ENCODE results near the gene KRT75.
"Not testable (repeated sequence)": the region's sequence is repeated elsewhere in the genome, so short reads cannot be mapped to it uniquely, and the experiment has no call there.

Gene KRT75

DNA sequence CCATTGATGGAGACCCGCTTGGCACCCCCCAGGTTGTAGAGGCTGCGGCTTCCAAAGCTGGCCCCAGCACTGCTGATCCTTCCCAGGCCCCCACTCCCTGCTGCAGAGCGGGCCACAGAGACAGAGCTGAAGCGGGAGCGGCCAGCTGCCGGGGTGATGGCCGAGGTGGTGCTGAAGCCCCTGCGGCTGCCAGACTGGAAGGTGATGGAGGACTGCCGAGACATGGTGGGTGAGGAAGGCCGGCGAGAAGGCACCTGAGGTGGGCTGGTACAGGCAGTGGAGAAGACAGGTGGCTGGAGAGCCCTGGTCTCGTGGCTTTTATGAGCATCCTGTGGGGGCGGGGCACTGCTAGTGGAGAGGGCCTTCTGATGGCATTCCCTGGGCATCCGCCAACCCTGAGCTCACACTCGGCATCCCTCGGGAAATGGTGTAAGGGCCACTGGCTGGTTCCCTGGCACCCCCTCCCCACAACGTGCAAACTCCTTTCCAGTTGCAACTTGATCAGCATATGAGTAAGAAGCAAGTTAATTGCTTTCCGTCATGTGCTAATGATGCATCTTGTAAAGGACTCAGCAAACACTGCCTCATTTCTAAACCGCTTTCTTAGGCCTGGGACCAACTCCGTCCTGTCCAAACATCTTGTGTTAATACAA lies at the start of gene KRT75:
Gene KRT75 (minus strand): TSS at position 291 of the 653 bp plus-strand sequence. CDS start 67 bp downstream, at position 224.
- DNase-seq = no peak

DNA sequence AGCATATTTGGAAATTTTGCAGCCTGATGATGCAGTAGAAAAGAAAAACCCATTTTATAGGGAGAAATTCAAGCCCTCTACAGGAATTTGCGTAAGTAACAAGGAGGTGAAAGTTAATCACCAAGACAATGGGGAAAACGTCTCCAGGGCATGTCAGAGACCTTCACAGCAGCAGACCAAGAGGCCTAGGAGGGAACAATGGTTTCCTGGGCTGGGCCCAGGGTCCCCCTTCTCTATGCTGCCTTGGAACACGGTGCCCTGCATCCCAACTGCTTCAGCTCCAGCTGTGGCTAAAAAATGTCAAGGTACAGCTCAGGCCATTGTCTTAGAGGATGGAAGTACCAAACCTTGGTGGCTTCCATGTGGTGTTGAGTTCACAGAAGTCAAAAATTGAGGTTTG lies 45.9 kb upstream of the KRT75 start:
- DNase-seq = no peak

DNA sequence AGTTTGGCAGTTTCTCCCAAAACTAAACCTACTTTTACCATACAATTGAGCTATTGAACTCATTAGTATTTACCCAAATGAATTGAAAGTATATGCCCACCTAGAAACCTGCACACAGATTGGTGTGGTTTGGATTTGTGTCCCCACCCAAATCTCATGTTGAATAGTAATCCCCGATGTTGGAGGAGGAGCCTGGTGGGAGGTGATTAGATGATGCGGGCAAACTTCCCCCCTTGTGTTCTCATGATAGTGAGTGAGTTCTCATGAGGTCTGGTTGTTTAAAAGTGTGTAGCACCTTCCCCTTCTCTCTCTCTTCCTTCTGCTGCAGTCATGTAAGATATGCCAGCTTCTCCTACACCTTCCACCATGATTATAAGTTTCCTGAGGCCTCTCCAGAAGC lies 43.5 kb upstream of the KRT75 start:
- no peak for DNase-seq

DNA sequence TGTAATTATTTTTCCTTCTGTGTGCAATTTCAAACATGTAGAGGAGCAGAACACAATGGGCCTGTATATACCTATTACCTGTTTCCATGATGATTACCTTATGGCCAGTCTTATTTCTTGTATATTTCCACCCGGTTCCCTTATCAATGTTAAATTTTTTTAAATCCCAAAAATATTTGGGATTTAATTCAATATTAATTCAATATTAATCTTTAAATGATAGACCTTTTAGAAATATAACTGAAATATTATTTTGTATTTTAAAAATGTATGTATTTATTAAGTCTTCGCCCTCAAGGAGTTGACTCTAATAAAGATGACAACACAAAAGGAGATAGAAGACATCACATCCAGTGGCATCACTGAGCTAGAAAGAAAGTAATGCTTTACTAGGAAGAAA lies 40.0 kb upstream of the KRT75 start:
- DNase-seq = no peak

DNA sequence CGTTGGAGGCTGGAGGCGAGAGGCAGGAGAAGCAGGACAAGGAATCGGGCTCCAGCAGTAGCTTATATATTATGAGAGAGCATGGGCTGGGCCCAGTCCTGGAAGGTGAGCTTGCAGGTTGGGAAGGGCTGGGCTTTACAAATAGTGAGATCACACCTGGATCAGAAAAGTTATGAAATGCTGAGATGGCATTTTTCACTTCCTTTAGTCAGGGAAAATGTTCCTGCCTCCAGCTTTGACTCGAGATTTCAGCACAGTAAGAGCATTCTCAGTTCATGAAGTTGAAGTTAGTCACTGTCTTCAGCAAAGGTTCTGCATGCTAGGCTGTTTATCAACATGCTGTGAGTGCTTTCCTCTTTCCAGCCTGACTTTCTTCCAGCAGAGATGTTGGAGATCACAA lies 39.6 kb upstream of the KRT75 start, which contains the start of gene KRT6C:
Gene KRT6C (minus strand): TSS at position 38 of the 400 bp plus-strand sequence. CDS start 68 bp downstream, outside the sequence.
- no peak for DNase-seq

DNA sequence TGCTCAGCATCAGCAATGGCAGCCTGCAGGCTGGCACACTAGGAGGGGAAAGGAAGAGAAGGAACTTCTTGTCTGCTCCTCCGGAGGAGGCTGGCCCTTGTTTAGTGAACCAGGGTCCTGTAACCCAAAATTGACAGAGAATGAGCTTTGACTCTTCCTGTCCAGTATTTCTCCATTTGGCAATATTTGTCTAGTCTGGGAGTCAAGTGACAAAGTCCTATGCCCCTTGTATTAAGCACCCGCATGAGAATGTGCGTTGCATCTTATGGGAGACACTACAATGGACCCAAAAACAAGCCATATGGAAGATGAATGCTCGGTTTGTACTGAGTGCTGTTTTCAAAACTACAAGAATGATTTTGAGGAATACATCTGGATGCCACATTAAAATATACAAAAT lies 35.7 kb upstream of the KRT75 start:
- no peak for DNase-seq

DNA sequence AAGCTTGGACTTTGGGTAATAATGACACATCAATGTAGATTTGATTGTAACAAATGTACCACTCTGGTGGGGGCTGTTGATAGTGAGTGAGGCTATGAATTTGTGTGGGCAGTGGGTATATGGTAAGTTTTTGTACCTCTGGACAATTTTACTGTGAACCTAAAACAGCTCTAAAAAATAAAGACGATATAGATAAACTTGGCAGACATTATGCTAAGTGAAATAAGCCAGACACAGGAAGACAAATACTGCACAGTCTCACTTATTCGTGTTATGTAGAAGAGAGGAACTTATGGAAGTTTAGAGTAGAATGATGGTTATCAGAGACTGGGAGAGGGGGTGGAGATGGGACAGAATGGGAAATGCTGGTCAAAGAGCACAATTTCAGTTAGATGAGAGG lies 30.7 kb upstream of the KRT75 start:
- DNase-seq = no peak

DNA sequence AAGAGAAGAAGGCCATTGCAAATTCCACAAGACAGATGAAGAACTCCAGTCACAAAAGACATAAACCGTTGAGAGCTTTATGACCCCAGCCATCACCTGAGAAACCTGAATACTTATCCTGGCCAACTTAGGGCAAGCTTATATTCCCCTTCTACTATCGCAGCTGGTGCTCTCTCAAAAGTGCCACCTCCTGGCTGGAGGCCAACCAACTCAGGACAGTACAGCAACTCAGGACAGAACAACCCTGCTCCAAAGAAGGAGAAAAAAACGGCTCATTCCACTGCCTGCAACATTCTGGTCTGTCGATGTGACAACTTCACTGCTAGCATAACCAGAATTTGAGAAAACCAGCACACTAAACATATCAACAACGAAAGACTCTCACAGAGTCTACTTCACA lies 27.5 kb upstream of the KRT75 start:
- no peak for DNase-seq

DNA sequence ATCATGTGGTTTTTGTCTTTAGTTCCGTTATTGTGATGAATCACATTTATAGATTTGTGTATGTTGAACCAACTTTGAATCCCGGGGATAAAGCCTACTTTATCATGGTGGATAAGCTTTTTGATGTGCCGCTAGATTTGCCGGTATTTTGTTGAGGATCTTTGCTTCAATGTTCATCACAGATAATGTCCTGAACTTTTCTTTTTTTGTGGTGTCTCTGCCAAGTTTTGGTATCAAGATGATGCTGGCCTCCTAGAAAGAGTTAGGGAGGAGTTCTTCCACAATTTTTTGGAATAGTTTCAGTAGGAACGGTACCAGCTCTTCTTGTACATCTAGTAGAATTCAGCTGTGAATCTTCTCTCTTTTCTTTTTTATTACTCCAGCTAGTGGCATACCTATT lies 24.7 kb upstream of the KRT75 start:
- no peak for DNase-seq

DNA sequence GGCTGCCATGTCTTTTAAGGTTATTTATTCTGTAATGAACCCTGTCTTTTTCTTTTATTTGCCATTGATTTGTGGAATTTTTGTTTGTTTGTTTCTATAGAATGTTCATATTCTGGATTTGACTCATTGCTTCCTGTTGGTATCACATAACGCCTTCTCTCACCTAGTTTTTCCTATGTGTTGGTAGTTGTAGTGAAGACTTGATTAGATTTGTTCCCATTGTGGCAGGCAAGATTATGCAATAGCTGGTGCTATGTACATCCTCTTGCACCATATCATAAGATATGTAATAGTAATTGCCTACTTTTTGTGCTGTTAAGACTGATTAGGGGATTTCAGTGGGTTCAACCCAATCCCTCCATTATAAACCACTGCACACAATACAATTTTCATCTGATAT lies 21.6 kb upstream of the KRT75 start:
- no peak for DNase-seq

DNA sequence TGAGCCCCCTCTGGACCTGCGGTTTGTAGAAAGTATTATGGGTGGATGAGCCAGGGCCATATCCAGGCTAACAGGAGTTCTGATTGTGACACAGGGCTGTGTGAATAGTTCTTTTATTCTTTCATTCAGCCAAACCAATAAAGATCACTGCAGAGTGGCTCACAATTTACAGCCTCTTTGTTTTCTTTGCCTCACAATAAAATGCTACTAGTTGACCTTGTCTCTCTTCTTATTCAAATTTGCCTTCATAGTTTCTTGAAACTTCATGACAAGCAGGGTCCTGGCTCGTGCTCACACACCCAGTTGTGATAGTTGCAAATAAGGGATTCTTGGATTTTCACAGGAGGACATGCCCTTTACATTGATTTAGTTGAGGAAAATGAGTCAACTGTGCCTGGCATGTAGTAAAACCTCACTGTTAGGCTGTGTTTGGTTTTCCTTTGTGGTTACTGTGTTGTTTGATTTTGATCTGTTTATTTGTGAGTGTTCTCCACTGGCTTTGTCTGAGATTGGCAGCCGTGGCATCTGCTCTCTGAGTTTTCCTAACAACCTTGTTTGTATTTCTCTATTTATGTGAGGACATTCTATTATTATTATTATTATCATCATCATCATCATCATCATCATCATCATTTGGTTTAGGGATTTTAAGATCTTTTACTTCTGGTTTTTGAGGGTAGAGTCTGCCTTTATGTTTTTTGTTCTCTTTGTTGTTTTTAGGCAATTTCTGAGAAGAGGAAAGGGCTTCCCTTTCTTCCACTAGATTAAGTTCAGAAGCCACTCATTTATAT lies 20.4 kb upstream of the KRT75 start:
- peak in 3 of 58 donors; percentile 1 to 11 (median 7) for DNase-seq

DNA sequence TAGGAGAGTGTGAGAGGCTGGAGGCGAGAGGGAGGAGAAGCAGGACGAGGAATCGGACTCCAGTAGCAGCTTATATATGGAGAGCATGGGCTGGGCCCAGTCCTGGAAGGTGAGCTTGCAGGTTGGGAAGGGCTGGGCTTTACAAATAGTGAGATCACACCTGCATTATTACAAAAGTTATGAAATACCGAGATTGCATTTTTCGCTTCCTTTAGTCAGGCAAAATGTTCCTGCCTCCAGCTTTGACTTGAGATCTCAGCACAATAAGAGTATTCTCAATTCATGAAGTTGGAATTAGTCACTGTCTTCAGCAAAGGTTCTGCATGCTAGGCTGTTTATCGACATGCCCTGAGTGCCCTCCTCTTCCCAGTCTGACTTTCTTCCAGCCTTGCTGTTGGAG lies 17.9 kb upstream of the KRT75 start, which contains the start of gene KRT6B:
Gene KRT6B (minus strand): TSS at position 46 of the 400 bp plus-strand sequence. CDS start 68 bp downstream, outside the sequence.
- DNase-seq = no peak

DNA sequence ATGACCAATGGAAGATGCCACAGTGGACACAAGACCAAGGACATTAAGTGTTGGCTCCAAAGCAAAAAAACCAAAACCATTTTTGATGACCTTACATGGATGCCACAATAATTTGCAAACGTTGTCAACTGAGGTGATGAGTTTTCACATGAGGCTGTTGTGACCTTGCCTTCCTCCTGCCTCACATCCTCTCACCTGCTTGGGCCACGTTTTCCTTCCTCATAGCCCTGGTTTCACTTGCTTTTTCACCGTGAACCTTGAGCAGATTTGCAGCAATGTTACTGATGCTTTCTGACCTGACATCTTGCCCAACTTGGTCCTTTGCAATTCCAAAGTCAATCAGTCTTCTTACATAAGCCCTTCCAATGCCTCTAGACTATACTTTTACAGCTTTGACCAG lies 14.1 kb upstream of the KRT75 start:
- DNase-seq = no peak

DNA sequence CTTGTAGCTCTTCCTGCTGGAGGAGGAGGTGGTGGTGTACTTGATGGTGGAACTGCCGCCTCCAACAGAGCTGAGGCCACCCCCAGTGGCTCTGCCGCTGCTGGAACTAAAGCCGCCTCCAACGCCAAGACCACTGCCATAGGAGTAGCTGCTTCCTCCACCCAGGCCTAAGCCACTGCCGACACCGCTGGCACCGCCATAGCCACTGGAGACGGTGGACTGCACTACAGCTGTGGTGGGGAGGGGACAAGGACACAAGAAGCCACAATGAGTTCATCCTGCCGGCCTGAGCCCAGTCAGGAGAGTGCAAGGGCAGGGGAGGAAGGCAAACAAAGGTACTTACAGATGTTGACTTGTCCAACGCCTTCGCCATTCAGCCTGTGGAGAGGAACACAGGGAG lies 13.0 kb upstream of the KRT75 start:
- DNase-seq = not testable (repeated sequence)

DNA sequence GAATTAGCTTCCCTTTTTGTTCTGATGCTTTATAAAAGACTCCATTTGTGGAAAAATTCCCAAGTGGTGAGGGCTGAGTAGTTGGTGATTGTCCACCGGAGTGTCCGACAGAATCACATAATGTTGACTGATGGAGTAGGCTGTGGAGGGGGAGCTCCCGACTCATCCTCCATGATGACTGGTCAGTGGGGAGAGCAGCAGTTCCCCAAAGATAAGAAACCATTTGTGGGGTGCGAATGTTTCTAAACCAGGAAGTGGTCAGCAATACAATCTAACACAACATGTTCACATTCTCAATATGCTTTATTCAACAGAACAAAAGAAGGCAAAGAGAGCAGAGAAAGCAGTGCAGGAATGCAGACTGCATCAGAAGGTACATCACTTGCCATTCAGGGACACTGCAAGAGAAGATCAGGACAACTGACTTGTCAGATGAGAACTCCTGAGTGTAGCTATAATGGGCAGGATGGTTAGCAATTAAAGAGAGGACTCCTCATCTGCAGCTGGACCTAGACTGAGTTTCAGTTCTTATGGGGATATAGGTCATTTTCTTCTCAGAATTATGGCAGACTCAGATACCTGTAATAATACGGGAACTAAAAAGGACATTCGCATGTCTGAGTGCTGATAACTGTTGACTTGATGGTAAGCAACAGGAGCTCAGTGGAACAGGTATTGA lies 12.3 kb upstream of the KRT75 start:
- no peak for DNase-seq

DNA sequence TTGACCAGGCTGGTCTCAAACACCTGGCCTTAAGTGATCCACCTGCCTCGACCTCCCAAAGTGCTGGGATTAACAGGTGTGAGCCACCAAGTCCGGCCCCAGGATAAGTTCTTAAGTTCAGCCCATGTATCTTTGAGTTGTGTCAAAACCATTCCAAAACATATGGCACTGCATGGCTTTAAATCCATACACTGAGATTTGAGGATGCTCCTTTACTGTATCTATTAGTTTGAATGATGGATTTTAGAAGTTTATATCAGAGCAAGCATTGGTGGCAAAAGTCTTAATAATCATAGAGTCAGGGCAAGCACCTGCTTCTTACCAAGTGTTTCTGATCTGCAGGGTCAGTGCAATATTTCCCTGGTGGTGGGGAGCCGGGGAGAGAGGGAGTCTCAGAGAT lies 11.7 kb upstream of the KRT75 start:
- DNase-seq = no peak

DNA sequence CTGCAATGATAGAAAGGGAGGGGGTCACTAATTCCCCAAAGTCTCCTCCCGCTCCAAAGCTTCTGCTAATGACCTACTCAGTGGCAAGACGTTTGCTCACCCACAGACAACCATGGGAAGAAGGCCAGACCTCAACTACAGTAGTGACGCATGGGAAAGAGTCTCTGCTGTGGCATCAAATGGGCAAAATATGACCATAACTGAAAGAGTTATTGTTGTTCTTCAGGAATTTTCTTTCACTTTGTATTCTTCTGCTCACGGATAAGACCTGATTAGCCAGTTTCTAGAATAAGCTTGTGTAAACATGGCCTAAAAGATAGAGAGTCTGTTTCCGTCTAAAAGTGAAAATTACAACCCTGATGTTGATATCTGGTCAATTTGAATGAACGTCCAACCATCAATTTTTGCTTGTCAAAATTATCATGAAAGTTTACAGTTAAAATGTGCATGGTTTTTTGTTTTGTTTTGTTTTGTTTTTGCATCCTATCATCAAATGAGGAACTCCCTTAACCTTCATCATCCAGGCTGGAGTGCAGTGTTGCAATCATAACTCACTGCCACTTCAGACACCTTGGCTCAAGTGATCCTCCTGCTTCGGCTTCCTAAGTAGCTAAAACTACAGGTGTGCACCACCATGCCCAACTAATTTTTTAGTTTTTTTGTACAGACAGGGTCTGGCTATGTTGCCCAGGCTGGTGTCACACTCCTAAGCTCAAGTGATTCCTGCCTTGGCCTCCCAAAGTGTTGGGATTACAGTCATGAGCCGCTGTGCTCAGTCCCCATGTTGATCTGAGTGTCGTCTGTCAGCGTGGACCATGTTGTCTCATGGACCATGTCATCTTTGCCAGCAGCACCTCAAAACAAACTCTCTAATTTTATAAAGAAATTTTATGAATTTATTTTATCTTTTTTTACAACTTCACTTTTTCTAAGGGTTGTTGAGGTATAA lies 10.8 kb upstream of the KRT75 start:
- DNase-seq = no peak

DNA sequence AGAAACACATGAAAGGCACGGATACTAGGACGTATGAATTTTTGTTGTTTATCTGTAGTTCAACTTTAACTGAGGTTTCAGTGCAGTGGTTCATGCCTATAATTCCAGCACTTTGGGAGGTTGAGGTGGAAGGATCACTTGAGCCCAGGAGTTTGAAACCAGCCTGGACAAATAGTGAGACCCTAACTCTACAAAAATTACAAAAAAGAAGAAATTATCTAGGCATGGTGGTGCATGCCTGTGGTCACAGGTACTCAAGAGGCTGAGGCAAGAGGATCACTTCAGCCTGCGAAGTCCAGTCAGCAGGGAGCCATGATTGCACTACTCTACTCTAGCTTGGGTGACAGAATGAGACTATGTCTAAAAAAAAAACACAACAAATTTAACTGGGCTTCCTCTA lies 9.8 kb upstream of the KRT75 start:
- DNase-seq = no peak

DNA sequence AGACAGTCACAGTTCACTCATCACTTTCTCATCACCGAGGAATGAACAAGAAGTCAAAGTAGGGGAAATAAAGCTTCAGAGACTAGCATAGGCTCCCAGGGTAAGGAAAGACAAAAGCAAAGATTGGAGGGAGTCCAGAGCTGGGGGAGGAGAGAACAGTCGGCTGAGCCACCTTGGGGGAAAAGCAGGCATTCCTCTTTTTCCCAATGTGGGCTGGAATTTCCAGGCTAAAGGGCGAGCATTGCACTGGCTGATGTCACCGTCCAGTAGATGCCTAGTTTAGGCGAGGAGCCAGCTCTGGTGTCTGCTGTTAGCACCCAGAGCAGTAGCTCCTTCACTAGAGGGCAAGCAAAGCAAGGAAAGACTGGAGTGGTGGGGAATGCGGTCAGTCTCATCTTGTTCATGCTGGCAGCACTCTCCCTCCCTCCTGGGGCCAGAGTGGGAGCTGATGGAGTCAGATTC lies 8.5 kb upstream of the KRT75 start:
- peak in 1 of 58 donors; percentile 4 for DNase-seq

DNA sequence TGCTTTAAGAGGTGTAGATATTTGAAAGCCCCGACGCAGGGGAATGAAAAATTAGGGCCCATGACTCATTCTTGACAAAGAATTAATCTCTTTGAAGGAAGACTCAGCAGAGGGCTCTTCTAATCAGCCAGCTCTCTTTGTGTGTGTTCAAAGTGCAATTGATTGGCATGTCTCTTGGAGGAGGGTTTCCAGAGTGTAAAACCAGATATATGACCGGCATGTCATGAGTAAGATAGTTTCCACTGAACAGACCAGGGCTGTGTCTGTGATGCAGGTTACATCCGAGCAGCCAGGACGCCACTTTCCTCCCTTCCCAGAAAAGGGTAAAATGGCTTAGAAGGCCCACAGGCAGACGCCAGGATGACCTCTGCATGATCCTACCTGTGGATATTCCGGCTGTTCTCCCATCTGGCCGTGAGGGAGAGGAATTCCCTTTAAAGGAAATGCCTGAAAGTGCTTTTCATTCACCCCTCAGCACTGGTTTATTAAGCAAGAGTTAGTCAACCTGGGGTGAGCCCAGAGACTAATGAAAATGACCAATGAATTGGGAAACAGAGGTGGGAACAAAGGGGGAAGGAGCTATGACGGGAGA lies 7.2 kb upstream of the KRT75 start:
- DNase-seq = no peak

All from anterior cingulate cortex (tissue), 58 donors.